NCI-H460 (cell line): ENCODE data around the gene SLC36A1. TPM values are rescaled to one million over a fixed set of nuclear protein-coding genes. Genes with fewer than 3 reads are reported as not detected.
"Not testable (repeated sequence)": the region's sequence is repeated elsewhere in the genome, so short reads cannot be mapped to it uniquely, and the experiment has no call there.

ENCODE experiments used
- DNase-seq: peaks from one replicate; pipeline ENCODE4 v3.0.0-alpha.2; 2016; ENCODE audit warnings: low read depth; ENCODE audit errors: extremely low read depth
- total RNA-seq: library from RNA; depleted of rRNA; stranded (reverse); fragments of >200 nt; shearing (Covaris generic); gene quantifications from 2 replicates; pipeline ENCODE4 v1.2.3, GENCODE V29; 2014

SLC36A1 gene
- total RNA-seq, 1 experiment from 2014 or later, result 9.3 TPM

- no peak for DNase-seq
These were observed 33.2 kb downstream of the SLC36A1 start for GRCh38 chr5:151480384-151481293.

- no peak for DNase-seq
These were observed 35.8 kb downstream of the SLC36A1 start for GRCh38 chr5:151483176-151483575.

GRCh38 chr5:151483647-151484046 is 36.2 kb downstream of the SLC36A1 start:
- DNase-seq, result no peak

- DNase-seq, result no peak
These were observed 40.1 kb downstream of the SLC36A1 start for GRCh38 chr5:151487544-151487943.

- DNase-seq, result no peak
These were observed 43.2 kb downstream of the SLC36A1 start for GRCh38 chr5:151490627-151491026.

GRCh38 chr5:151491062-151491461 is 43.7 kb downstream of the SLC36A1 start:
- DNase-seq, result no peak

- DNase-seq, result no peak
These were observed 45.3 kb downstream of the SLC36A1 start for GRCh38 chr5:151492729-151493128.

- no peak for DNase-seq
These were observed 46.3 kb downstream of the SLC36A1 start for GRCh38 chr5:151493665-151494064.

- no peak for DNase-seq
These were observed 47.9 kb downstream of the SLC36A1 start for GRCh38 chr5:151495320-151495719.

GRCh38 chr5:151496041-151496484 is 48.7 kb downstream of the SLC36A1 start:
- no peak for DNase-seq

GRCh38 chr5:151497391-151498002 is 50.1 kb downstream of the SLC36A1 start:
- no peak for DNase-seq

GRCh38 chr5:151498395-151499155 is 51.2 kb downstream of the SLC36A1 start:
- DNase-seq, result no peak

GRCh38 chr5:151499501-151500035 is 52.2 kb downstream of the SLC36A1 start:
- DNase-seq, result no peak

- DNase-seq, result no peak
These were observed 56.6 kb downstream of the SLC36A1 start for GRCh38 chr5:151504006-151504405.

GRCh38 chr5:151508308-151508707 is 60.9 kb downstream of the SLC36A1 start:
- DNase-seq, result not testable (repeated sequence)

GRCh38 chr5:151509231-151509630 is 61.8 kb downstream of the SLC36A1 start:
- DNase-seq, result no peak

- no peak for DNase-seq
These were observed 62.4 kb downstream of the SLC36A1 start for GRCh38 chr5:151509836-151510235.

GRCh38 chr5:151517122-151517920 is 69.9 kb downstream of the SLC36A1 start:
- no peak for DNase-seq

- no peak for DNase-seq
These were observed 72.9 kb downstream of the SLC36A1 start for GRCh38 chr5:151520294-151520693.

- no peak for DNase-seq
These were observed 74.8 kb downstream of the SLC36A1 start for GRCh38 chr5:151522226-151522625.
